Measurements from ENCODE around the gene ANKZF1.

The ANKZF1 gene

DNA sequence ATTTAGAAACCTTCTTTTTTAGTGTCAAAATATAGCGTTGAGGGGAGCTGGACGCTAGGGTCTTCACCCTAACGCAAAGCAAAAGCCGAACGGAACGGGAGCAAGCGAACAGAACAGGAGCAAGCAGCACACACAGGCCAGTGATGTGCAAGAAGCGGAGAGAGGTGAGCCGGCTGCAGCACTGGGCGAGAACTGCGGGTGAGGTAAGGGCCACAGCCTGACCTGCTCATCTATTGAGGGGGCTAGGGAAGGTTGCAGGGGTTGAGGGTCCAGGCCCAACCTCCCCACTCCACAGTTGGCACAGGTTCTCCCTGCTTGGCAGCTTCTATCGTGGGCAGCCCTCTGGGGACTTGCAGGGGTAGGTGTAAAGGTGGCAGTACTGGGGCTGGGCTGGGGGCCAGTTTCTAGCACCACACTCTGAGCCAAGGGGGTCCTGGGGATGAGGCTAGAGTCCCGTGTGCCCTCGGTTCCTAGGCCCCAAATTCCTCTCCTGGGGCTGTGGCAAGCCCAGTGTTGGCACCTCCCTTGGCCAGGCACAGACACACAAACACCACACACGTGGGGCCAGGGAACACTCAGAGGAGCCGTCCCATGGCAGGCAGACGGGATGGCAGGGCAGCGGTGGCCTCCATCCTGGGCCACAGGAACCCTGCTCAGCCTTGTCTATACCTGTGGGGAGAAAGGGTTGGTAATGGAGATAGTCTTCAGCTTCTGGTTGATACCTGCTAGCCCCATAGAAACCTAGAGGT, 9.6 kb upstream of the ANKZF1 start:
- no peak overlapping the region for H3K4me3 ChIP-seq (ENCODE audit: low read depth, low read length)
- no peak for DNase-seq (ENCODE audit: low read depth, low spot score)
- in situ Hi-C loops (cut with HindIII; ENCODE audit: low sequenced_read_pairs), result no loop called here
- TF ChIP-seq, protein P1, sequence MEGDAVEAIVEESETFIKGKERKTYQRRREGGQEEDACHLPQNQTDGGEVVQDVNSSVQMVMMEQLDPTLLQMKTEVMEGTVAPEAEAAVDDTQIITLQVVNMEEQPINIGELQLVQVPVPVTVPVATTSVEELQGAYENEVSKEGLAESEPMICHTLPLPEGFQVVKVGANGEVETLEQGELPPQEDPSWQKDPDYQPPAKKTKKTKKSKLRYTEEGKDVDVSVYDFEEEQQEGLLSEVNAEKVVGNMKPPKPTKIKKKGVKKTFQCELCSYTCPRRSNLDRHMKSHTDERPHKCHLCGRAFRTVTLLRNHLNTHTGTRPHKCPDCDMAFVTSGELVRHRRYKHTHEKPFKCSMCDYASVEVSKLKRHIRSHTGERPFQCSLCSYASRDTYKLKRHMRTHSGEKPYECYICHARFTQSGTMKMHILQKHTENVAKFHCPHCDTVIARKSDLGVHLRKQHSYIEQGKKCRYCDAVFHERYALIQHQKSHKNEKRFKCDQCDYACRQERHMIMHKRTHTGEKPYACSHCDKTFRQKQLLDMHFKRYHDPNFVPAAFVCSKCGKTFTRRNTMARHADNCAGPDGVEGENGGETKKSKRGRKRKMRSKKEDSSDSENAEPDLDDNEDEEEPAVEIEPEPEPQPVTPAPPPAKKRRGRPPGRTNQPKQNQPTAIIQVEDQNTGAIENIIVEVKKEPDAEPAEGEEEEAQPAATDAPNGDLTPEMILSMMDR (IDR thresholded peaks at IDR 0.05; ENCODE audit: low read depth, low read length), result no peak

DNA sequence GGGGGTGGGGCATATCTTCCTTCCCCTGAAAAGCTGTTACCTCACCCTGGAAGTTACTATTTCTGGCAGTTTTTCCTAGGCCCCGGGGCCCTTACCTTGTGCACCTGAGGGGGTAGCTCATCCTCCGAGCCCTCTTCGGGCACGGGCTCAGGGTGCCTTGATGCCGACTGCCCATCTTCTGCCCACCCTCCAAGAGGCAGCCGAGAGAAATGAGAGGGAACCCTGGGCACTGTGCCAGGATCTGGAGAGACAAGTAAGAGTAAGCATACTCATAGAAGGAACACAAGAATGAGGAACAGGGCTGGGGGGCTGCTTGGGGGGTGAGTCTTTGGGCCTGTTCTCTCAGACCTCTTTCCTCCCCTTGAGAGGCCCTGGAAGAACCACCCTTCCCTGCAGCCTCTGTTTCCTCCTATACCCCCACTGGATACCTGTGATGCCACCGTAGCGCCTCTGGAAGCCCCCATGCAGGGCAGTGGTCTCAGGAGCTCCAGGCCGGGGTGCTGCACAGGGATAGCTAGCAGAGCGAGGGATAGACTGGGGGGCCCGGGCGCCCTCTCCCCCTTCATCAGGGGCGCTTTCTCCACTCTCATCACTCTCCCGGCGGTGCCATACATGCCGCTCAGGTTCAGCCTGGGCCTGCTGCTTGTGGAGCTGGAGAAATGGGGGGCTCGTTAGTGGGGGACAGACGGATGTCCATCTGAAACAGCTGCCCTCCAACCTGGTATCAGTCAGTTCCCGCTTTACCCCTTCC, 8.8 kb upstream of the ANKZF1 start:
- TF ChIP-seq, protein P1 (IDR thresholded peaks at IDR 0.05; ENCODE audit: low read depth, low read length), result no peak

DNA sequence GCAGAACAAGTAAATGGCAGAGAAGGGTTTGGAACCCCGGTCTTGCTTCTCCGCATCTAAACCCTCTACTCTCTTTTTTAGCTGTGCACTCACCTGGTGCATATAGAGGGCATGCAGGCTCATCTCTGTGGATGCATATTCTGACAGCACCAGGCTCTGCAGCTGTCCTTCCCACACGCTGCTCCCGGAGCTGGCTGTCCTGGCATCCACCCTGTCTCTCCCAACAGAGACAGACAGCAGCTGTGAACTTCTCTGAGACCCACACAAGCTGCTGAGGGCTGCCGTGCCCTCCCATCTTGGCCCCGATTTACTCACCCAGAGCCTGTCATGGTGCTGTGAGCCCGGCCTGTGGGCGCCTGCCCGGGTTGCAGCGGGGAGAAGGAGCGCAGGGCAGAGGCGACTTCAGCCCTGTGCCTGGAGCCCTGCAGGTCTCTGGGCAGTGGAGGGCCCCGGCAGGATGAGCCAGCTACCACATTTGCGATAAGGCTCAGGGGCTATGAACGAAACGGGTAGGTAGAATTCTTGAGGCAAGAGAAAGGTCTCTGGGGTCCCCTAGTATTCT, 7.6 kb upstream of the ANKZF1 start:
- no peak overlapping the region for H3K4me3 ChIP-seq (ENCODE audit: low read depth, low read length)
- TF ChIP-seq, protein P1 (IDR thresholded peaks at IDR 0.05; ENCODE audit: low read depth, low read length), result no peak
- no peak for DNase-seq (ENCODE audit: low read depth, low spot score)
- in situ Hi-C loops (cut with HindIII; ENCODE audit: low sequenced_read_pairs), result no loop called here

More for the DNA sequence above, 8.8 kb upstream of the ANKZF1 start:
- no peak for DNase-seq (ENCODE audit: low read depth, low spot score)
- H3K4me3 ChIP-seq (ENCODE audit: low read depth, low read length), result no peak overlapping the region
- in situ Hi-C loops (cut with HindIII; ENCODE audit: low sequenced_read_pairs), result no loop called here

DNA sequence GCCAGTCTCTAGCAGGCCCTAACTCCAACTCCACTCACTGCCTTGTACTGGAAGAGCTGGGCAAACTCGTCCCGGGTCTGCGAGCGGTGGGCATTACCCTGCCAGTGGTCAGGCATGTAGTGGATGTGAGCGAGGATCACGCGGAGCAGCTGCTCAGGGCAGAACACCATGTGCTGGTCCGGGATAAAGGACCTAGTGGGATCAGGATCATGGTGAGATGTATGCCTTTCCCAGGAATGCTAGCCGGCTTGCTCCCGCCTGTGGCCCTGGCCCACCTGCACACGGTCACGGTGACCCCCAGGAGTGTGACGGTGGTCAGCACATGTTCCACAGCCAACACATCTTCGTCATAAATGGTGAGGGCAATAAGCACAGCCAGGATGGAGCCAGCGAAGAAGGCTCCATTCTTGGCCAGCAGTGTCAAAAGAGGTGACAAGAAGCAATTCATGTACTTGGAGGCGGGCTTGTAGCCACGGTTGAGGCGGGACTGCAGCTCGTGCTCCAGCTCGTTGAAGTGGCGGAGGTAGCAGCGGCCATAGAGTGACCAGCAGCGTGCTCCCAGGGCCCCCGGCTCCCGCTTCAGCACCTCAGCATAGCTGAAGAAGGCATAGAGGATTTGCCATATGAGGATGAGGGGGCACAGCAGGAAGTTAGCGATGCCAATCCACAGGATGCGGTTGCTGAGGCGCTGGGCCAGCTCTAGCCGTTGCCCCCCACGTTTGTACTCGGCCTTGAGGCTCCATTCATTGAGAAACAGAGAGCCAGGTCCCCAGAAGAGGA, 5.6 kb upstream of the ANKZF1 start:
- no peak for DNase-seq (ENCODE audit: low read depth, low spot score)
- TF ChIP-seq, protein P1 (IDR thresholded peaks at IDR 0.05; ENCODE audit: low read depth, low read length), result no peak
- in situ Hi-C loops (cut with HindIII; ENCODE audit: low sequenced_read_pairs), result no loop called here
- H3K4me3 ChIP-seq (ENCODE audit: low read depth, low read length), result no peak overlapping the region

DNA sequence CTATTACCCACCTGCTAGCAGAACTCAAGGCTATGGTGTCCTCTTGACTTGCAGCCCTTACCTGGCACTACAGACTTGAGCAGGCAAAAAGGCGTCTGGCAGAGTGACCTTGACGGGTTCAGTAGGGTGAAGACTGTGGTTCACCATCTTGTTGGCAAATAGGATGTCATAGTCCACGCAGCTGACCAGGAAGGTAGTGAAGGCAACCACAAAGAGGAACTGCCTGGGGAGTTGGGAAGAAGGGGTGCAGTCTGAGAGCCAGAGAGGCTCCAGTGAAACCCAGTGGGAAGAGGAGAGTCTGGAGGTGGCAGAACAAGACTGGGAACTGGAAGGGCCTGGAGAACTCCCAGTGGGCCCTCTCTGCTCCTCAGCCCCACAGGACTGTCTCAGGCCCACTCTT, 4.3 kb upstream of the ANKZF1 start:
- DNase-seq (ENCODE audit: low read depth, low spot score), result no peak
- in situ Hi-C loops (cut with HindIII; ENCODE audit: low sequenced_read_pairs), result no loop called here
- no peak overlapping the region for H3K4me3 ChIP-seq (ENCODE audit: low read depth, low read length)
- TF ChIP-seq, protein P1 (IDR thresholded peaks at IDR 0.05; ENCODE audit: low read depth, low read length), result no peak

Data from astrocyte of the spinal cord (primary cell).